IPS DF 19.7 (cell line): Measurements from ENCODE around the gene PDX1.

Experiments used
- DNase-seq: peaks from one replicate; pipeline ENCODE4 v3.0.0-alpha.2; 2013; ENCODE audit warnings: low read depth, low spot score

Gene PDX1

GRCh38 chr13:27970382-27971235 is 50.8 kb downstream of the PDX1 start:
- DNase-seq = no peak

- no peak for DNase-seq
Measured at GRCh38 chr13:27971236-27971645, 51.4 kb downstream of the PDX1 start.

DNA sequence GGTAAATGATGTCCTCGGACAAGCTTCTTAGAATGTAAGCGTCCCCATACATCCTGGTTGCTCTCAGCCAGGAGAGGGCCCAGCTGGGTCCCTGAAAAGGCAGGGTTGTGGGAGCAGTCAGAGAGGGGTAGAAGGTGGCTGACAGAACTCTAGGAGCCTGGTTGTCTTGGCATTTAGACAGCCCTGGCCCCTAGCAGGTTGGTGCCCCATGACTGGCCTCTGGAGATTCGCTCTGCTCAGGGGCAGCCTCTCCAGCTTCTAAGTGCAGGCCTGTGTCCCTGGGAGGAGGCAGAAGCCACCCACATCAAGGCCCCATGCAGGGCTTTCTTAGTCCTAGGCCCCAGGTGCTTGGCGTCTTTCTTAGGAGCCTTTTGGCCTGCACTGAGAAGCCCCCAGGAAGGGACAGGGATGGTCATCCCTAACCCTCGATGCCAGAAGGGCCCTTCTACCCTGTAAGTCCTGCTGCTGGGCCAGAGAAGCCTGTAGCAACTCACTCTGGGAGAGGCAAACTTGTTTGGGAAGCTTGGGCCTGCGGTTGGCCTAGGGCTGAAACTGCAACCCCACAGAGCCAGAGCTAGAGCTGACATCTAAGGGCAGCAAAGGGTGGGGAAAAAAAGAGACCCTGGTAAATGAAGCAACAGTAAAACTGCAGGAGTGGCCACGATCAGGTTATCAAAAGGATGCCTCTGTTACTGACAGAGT is 52.1 kb downstream of the PDX1 start:
- no peak for DNase-seq

GRCh38 chr13:27972478-27972820 is 52.6 kb downstream of the PDX1 start:
- no peak for DNase-seq

DNA sequence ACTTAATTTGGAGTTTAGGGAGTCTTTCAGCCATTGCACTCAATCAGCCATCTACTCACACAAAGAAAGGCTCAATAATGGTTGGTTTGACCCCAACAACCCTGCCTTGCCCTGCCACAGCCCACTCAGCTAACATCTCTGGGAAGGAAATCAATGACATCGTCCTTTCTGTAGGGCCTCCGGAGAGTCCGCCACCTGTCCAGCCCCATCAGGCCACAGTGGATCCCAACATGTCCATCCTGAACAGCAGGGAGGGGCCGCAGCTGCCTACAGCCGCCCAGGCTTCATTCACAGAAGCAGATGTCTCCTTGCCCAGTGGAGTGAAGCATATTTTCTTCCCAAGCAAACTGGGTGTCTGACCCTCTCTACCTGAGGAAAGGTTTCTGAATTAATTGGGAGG is 53.5 kb downstream of the PDX1 start:
- DNase-seq = no peak

GRCh38 chr13:27973961-27974662 is 54.3 kb downstream of the PDX1 start:
- no peak for DNase-seq
